K562 (cell line): ENCODE measurements around the gene DHRS13. TPM values are rescaled to one million over a fixed set of nuclear protein-coding genes. Genes with fewer than 3 reads are reported as not detected.

Experiments
- ATAC-seq: fragments of 200-7000 bp; cut with Tn5 transposase; 3 replicates; pipeline ENCODE4 v1.9.1; 2020; ENCODE audit warnings: moderate library complexity
- BruUV-seq: library from RNA; stranded (reverse); fragments of 400-500 nt; replicated peaks from 2 replicates; lab custom pipeline; 2021; lab: Mats Ljungman, UMichigan
- CTCF ChIA-PET: fragments of 300-600 bp; formaldehyde crosslinking; extraction: SDS; loops from one replicate; lab custom pipeline; 2021; ENCODE audit warnings: low intra/inter-chr PET ratio; lab: Yijun Ruan, JAX
- POLR2A ChIA-PET: fragments of 300-600, 350-650 bp; sonication (Branson Sonifier 250); formaldehyde crosslinking; extraction: SDS; loops from one replicate; lab custom pipeline; 2021; ENCODE audit warnings: antibody characterized with exemption, inconsistent platforms; lab: Yijun Ruan, JAX
- DNase-seq, 4 experiments: peaks; one replicate each; pipeline versions ENCODE4 v3.0.0 to v3.0.0-alpha.2; 2011 to 2018; ENCODE audit warnings: low spot score in 3 of 4, mixed read lengths in 3 of 4; ENCODE audit errors: extremely low read depth in 1 of 4
- FAIRE-seq: peaks from 2 replicates; lab custom pipeline; 2011; peaks lifted over from hg19 to GRCh38; lab: Jason Lieb, UNC
- H2AFZ ChIP-seq: 2 replicates; pipeline ENCODE4 v1.6.0; 2011; ENCODE audit warnings: low read depth, low read length, control low read depth, inconsistent platforms
- H3K27ac ChIP-seq: fragments of 200-600 bp; 3 replicates; pipeline ENCODE4 v1.8.0; 2011; ENCODE audit warnings: low read depth, mild to moderate bottlenecking, control low read depth, inconsistent platforms, low read length, moderate library complexity, mixed read lengths; ENCODE audit errors: extremely low read depth
- H3K27me3 ChIP-seq, 2 experiments: fragments of 300-600 bp in 1 of 2; 2 replicates in 1 of 2; 3 replicates in 1 of 2; pipeline versions ENCODE4 v1.6.0 to v1.8.0; 2011; ENCODE audit warnings: inconsistent platforms in 2 of 2, low read length in 2 of 2, mild to moderate bottlenecking in 1 of 2, mixed read lengths in 1 of 2, moderate library complexity in 1 of 2; ENCODE audit not compliant: control insufficient read depth in 2 of 2, insufficient read depth in 2 of 2
- H3K36me3 ChIP-seq: fragments of 300-600 bp; 3 replicates; pipeline ENCODE4 v1.8.0; 2011; ENCODE audit warnings: mild to moderate bottlenecking, low read length, inconsistent platforms; ENCODE audit not compliant: control insufficient read depth, insufficient read depth
- H3K4me1 ChIP-seq, 2 experiments: fragments of 200-600 bp in 1 of 2; replicated peaks in 1 of 2; 2 replicates in 1 of 2; 3 replicates in 1 of 2; pipeline versions ENCODE4 v1.5.1 to v1.8.0; 2011; ENCODE audit warnings: inconsistent platforms in 2 of 2, low read length in 2 of 2, mild to moderate bottlenecking in 1 of 2, mixed read lengths in 1 of 2, moderate library complexity in 1 of 2; ENCODE audit not compliant: control insufficient read depth in 2 of 2, insufficient read depth in 2 of 2
- H3K4me2 ChIP-seq: 2 replicates; pipeline ENCODE4 v1.6.1; 2011; ENCODE audit warnings: low read length, control low read depth, inconsistent platforms, mixed read lengths; ENCODE audit not compliant: insufficient read depth
- H3K4me3 ChIP-seq: fragments of 200-600 bp; sonication (generic), shearing (Covaris generic); 2 replicates; pipeline ENCODE4 v1.5.1; 2016; ENCODE audit warnings: control low read depth, inconsistent platforms
- H3K79me2 ChIP-seq: fragments of 200-600 bp; 3 replicates; pipeline ENCODE4 v1.8.0; 2011; ENCODE audit warnings: low read length, inconsistent platforms; ENCODE audit not compliant: control insufficient read depth, insufficient read depth
- H3K9ac ChIP-seq, 2 experiments: 2 replicates each; pipeline versions ENCODE4 v1.6.0 to v1.6.1; 2011; ENCODE audit warnings: low read depth in 2 of 2, low read length in 2 of 2, control low read depth in 1 of 2, inconsistent platforms in 1 of 2, mild to moderate bottlenecking in 1 of 2, mixed read lengths in 1 of 2; ENCODE audit not compliant: insufficient read depth in 1 of 2
- H3K9me1 ChIP-seq: one replicate; pipeline ENCODE4 v1.6.0; 2011; ENCODE audit warnings: inconsistent platforms, mild to moderate bottlenecking, low read length, moderate library complexity; ENCODE audit not compliant: control insufficient read depth, insufficient read depth
- H3K9me3 ChIP-seq: replicated peaks from 2 replicates; pipeline ENCODE4 v1.5.1; 2011; ENCODE audit warnings: low read depth, low read length, inconsistent platforms; ENCODE audit not compliant: control insufficient read depth, insufficient read depth
- H4K20me1 ChIP-seq: replicated peaks from 2 replicates; pipeline ENCODE4 v1.6.1; 2011; ENCODE audit warnings: low read length, inconsistent platforms, mixed read lengths; ENCODE audit not compliant: control insufficient read depth, insufficient read depth
- FOSL1 ChIP-seq: fragments of 200-800 bp; sonication (Bioruptor generic); conservative IDR thresholded peaks from 2 replicates; pipeline ENCODE4 v1.6.1; 2016; ENCODE audit warnings: missing genetic modification characterization, missing compliant biosample characterization
- FOXJ2 ChIP-seq: fragments of 200-800 bp; sonication (Bioruptor generic); IDR thresholded peaks from 2 replicates; pipeline ENCODE4 v1.6.1; 2016; ENCODE audit warnings: missing genetic modification characterization, missing compliant biosample characterization
- PCBP1 ChIP-seq: fragments of 200-400 bp; formaldehyde crosslinking; IDR thresholded peaks from 2 replicates; pipeline ENCODE4 v1.6.1; 2018; ENCODE audit warnings: mild to moderate bottlenecking, low read depth, low read length; ENCODE audit not compliant: poor library complexity, severe bottlenecking
- PURB ChIP-seq: sonication (generic); formaldehyde crosslinking; IDR thresholded peaks from 2 replicates; pipeline ENCODE4 v1.9.0; 2021; ENCODE audit warnings: low read depth, mild to moderate bottlenecking, missing genetic modification reagents
- SAFB ChIP-seq: fragments of 200-400 bp; formaldehyde crosslinking; IDR thresholded peaks from 2 replicates; pipeline ENCODE4 v1.6.1; 2017; ENCODE audit warnings: low read depth, low read length, borderline replicate concordance
- SIX5 ChIP-seq, 2 experiments: IDR thresholded peaks; 2 replicates each; pipeline ENCODE4 v1.6.1; 2011; ENCODE audit warnings: low read length in 2 of 2, borderline replicate concordance in 1 of 2, low read depth in 1 of 2, mild to moderate bottlenecking in 1 of 2, moderate library complexity in 1 of 2; ENCODE audit not compliant: insufficient read depth in 1 of 2
- STAT5A ChIP-seq: IDR thresholded peaks from 2 replicates; pipeline ENCODE4 v1.6.1; 2012; ENCODE audit warnings: low read length, inconsistent platforms, borderline replicate concordance
- TOE1 ChIP-seq, 2 experiments: fragments of 450-650 bp in 1 of 2; sonication (generic) in 1 of 2; formaldehyde crosslinking in 1 of 2; IDR thresholded peaks; 2 replicates each; pipeline versions ENCODE4 v1.7.1 to v1.8.0; 2016 to 2022; ENCODE audit warnings: borderline replicate concordance in 2 of 2, mild to moderate bottlenecking in 2 of 2, antibody characterized with exemption in 1 of 2, inconsistent platforms in 1 of 2, low read depth in 1 of 2, missing genetic modification reagents in 1 of 2, moderate library complexity in 1 of 2
- ZFP30 ChIP-seq: fragments of 250-450 bp; sonication (Bioruptor Pico); IDR thresholded peaks from 2 replicates; pipeline ENCODE4 v1.8.0; 2022; ENCODE audit warnings: moderate library complexity, mild to moderate bottlenecking, inconsistent platforms, borderline replicate concordance
- WGBS: fragments of 100-300 bp; shearing (Covaris generic); methylation state at CpG from one replicate; pipeline ENCODE4 v1.1.6; 2016; ENCODE audit warnings: low coverage, mixed read lengths; ENCODE audit not compliant: insufficient coverage; ENCODE audit errors: missing lambda C conversion rate; 5-methylcytosine and 5-hydroxymethylcytosine counted together
- in situ Hi-C: fragments of 300-500 bp; cut with MboI; formaldehyde crosslinking; loops from 4 replicates; pipeline ENCODE4 v1.15.0; 2018; ENCODE audit warnings: inconsistent platforms, mixed read lengths
- intact Hi-C: fragments of 100-400 bp; cut with micrococcal nuclease; formaldehyde crosslinking; loops from 2 replicates; pipeline ENCODE4 v1.14.2; 2022
- polyA plus RNA-seq, 8 experiments: library from polyadenylated mRNA; depleted of rRNA in 4 of 8; stranded (reverse) in 5 of 8; unstranded in 3 of 8; fragments of >200 nt; fragmentation: Nextera tagmentation in 2 of 8; fragmentation: Illumina TruSeq in 1 of 8; extraction: Ambion mirVana in 2 of 8; extraction: Trizol in 1 of 8; gene quantifications; 2 replicates each; pipeline versions ENCODE4 v1.2.1 to v1.2.3, GENCODE V29; 2011 to 2014; ENCODE audit warnings: inconsistent platforms in 1 of 8, missing spikeins in 1 of 8
- total RNA-seq, 7 experiments: library from RNA; depleted of rRNA in 6 of 7; stranded (reverse); fragments of >200 nt in 6 of 7; fragmentation: Illumina TruSeq in 2 of 7; extraction: Trizol in 2 of 7; gene quantifications; 2 replicates each; pipeline versions ENCODE4 v1.2.1 to v1.2.3, GENCODE V29; 2011 to 2021; ENCODE audit warnings: low replicate concordance in 1 of 7
- TF ChIP-seq, protein P1 (sequence below): fragments of 450-650 bp; conservative IDR thresholded peaks from 2 replicates; pipeline ENCODE4 v1.6.1; 2016; ENCODE audit warnings: missing genetic modification characterization, low read depth, mild to moderate bottlenecking, missing compliant biosample characterization, moderate library complexity
- TF ChIP-seq, protein P2 (sequence below): IDR thresholded peaks from 3 replicates; pipeline ENCODE4 v1.6.1; 2011; ENCODE audit warnings: borderline replicate concordance, mild to moderate bottlenecking; ENCODE audit not compliant: insufficient read length, insufficient read depth
- TF ChIP-seq, protein P3 (sequence below): fragments of 250-450 bp; sonication (Bioruptor Pico); IDR thresholded peaks from 2 replicates; pipeline ENCODE4 v1.5.0; 2021

DHRS13 gene
- total and polyA plus RNA-seq, 9 of the 15 experiments (the other 6 are each of a cell fraction or from before 2014, with no cell fraction given), result 0.32 to 52.3 (median 34.3) TPM; not detected in 1

DNA sequence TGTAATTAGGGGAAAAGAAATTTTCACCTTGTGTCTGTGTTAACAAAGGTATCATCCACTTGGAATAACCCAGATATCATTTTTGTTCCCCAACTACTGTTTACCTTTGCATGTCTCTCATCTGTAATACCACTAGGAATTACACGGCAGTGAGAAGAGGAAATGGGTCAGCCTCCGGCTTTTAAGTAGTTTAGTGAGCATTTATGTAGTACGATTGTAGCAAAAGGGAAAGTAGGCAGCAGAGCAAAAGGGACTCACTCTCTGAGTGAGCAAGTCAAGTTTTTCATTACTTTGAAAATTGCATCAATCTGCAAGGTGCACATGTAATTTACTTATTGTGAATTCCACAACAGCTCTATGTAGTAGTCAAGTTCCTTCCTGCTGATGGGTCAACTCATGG lies 37.3 kb upstream of the DHRS13 start:
- POLR2A ChIA-PET, result interaction anchor here (0.7 to 3.7 kb wide), 3 partner anchors 9 to 538 kb away, joined by 4 to 24 read pairs (median 13); no protein-coding TSS in a partner anchor
- intact Hi-C loops, result no loop called here
- in situ Hi-C loops, result no loop called here
- Histone ChIP-seq H3K4me1 (peaks cover 0 to 16% of the 10 kb centered on the region in 2 experiments; a peak in 3 of 5 replicates), H3K36me3 (peaks cover 74% of the 10 kb centered on the region), H3K79me2 (peaks cover 90% of the 10 kb centered on the region), H3K27me3 (no peaks in the 10 kb centered on the region), H3K4me3 (no peak overlapping the region), H3K9ac (no peak overlapping the region), H3K9me3 (no peaks in the 10 kb centered on the region), H3K27ac (no peak overlapping the region), H3K4me2 (no peak overlapping the region), H2AFZ (no peak overlapping the region), H4K20me1 (peaks cover 6% of the 10 kb centered on the region; the same call in 1 of the 2 replicates), H3K9me1 (no peaks in the 10 kb centered on the region)
- CTCF ChIA-PET, result no interaction called here
- WGBS, result 72% methylated on average over 3 of the region's 3 CpGs
- FAIRE-seq (no peak), ATAC-seq (no peak), DNase-seq (no peak)
- no TSS peak for BruUV-seq
- no peak for TF ChIP-seq SIX5 (IDR thresholded peaks at IDR 0.05; ENCODE audit: borderline replicate concordance in 1 of 2, insufficient read depth in 1 of 2, low read depth in 1 of 2, low read length in 2 of 2)
- no peak for TF ChIP-seq TOE1 (IDR thresholded peaks at IDR 0.05; ENCODE audit: borderline replicate concordance)
- no peak for TF ChIP-seq TOE1 (CRISPR knock-in tag; IDR thresholded peaks at IDR 0.05; ENCODE audit: borderline replicate concordance, low read depth)
- no peak for TF ChIP-seq FOSL1 (tag)
- TF ChIP-seq, protein P1, sequence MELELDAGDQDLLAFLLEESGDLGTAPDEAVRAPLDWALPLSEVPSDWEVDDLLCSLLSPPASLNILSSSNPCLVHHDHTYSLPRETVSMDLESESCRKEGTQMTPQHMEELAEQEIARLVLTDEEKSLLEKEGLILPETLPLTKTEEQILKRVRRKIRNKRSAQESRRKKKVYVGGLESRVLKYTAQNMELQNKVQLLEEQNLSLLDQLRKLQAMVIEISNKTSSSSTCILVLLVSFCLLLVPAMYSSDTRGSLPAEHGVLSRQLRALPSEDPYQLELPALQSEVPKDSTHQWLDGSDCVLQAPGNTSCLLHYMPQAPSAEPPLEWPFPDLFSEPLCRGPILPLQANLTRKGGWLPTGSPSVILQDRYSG, result no peak
- TF ChIP-seq SAFB, result no peak
- TF ChIP-seq PURB, result no peak
- TF ChIP-seq, protein P2, sequence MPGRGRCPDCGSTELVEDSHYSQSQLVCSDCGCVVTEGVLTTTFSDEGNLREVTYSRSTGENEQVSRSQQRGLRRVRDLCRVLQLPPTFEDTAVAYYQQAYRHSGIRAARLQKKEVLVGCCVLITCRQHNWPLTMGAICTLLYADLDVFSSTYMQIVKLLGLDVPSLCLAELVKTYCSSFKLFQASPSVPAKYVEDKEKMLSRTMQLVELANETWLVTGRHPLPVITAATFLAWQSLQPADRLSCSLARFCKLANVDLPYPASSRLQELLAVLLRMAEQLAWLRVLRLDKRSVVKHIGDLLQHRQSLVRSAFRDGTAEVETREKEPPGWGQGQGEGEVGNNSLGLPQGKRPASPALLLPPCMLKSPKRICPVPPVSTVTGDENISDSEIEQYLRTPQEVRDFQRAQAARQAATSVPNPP, result no peak
- TF ChIP-seq FOXJ2 (tag), result no peak
- no peak for TF ChIP-seq PCBP1
- no peak for TF ChIP-seq STAT5A
- TF ChIP-seq, protein P3, sequence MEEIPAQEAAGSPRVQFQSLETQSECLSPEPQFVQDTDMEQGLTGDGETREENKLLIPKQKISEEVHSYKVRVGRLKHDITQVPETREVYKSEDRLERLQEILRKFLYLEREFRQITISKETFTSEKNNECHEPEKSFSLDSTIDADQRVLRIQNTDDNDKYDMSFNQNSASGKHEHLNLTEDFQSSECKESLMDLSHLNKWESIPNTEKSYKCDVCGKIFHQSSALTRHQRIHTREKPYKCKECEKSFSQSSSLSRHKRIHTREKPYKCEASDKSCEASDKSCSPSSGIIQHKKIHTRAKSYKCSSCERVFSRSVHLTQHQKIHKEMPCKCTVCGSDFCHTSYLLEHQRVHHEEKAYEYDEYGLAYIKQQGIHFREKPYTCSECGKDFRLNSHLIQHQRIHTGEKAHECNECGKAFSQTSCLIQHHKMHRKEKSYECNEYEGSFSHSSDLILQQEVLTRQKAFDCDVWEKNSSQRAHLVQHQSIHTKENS (CRISPR knock-in tag), result no peak
- TF ChIP-seq ZFP30 (CRISPR knock-in tag), result no peak
